ENCODE measurements around the gene PAX8.
A peak's percentile ranks its signal among the peaks of the same experiment; 100 is the strongest.

The PAX8 gene

GRCh38 chr2:113282747-113283533 lies 4.2 kb upstream of the PAX8 start:
- no peak for DNase-seq (ENCODE audit: insufficient read length)
- FAIRE-seq: no peak
- TF ChIP-seq POLR2AphosphoS5 (IDR thresholded peaks at IDR 0.05; ENCODE audit: low read depth, low read length) (no peak), TAF1 (IDR thresholded peaks at IDR 0.05; ENCODE audit: borderline replicate concordance, low read depth, low read length) (no peak), POLR2A (IDR thresholded peaks at IDR 0.05; ENCODE audit: low read depth, low read length) (no peak)

DNA sequence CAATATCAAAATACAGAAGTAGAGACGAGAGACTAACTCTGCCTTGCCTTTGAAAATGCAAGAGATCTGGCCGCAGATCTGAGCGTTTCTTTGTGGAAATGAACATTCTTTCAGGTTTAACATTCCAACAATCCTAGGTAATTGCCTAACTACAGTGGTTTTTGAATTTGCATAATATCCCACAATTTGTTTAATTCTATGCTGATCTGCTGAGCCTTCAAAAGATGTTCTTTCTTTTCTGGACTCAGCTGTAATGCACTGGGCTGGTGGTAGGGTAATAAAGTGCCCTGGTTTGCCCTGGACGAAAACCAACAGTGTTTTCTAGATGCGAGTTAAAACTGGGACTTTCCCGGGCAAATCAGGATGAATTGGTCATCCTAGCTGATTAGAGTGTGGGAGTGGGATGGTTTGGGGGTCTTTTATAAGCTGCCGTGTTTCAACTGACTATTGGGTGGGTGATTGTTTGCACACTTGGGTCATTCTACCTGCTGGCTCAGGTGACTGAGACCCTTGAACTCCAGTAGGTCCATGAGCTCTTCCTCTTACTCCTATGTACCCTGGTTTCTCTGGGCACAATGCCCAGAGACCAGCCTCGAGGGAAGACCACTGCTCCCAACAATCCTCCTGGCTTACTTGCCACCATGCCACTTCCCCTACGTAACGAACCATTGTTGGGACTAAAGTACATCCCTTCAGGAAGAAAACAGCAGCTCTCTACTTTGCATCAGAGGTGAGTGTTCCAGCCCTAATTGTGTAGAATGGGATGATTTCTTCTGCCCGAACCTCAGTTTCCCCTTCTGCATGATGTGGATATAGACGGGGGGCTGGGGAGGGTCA lies 3.4 kb upstream of the PAX8 start:
- FAIRE-seq (no peak), DNase-seq (ENCODE audit: insufficient read length) (no peak)
- no peak for TF ChIP-seq POLR2AphosphoS5 (IDR thresholded peaks at IDR 0.05; ENCODE audit: low read depth, low read length)
- no peak for TF ChIP-seq POLR2A (IDR thresholded peaks at IDR 0.05; ENCODE audit: low read depth, low read length)
- TF ChIP-seq TAF1 (IDR thresholded peaks at IDR 0.05; ENCODE audit: borderline replicate concordance, low read depth, low read length): no peak

- FAIRE-seq (no peak), DNase-seq (ENCODE audit: insufficient read length) (no peak)
- TF ChIP-seq POLR2AphosphoS5 (IDR thresholded peaks at IDR 0.05; ENCODE audit: low read depth, low read length): no peak
- no peak for TF ChIP-seq POLR2A (IDR thresholded peaks at IDR 0.05; ENCODE audit: low read depth, low read length)
- TF ChIP-seq TAF1 (IDR thresholded peaks at IDR 0.05; ENCODE audit: borderline replicate concordance, low read depth, low read length): no peak
Observed at GRCh38 chr2:113278073-113278741, 514 bp downstream of the PAX8 start.

DNA sequence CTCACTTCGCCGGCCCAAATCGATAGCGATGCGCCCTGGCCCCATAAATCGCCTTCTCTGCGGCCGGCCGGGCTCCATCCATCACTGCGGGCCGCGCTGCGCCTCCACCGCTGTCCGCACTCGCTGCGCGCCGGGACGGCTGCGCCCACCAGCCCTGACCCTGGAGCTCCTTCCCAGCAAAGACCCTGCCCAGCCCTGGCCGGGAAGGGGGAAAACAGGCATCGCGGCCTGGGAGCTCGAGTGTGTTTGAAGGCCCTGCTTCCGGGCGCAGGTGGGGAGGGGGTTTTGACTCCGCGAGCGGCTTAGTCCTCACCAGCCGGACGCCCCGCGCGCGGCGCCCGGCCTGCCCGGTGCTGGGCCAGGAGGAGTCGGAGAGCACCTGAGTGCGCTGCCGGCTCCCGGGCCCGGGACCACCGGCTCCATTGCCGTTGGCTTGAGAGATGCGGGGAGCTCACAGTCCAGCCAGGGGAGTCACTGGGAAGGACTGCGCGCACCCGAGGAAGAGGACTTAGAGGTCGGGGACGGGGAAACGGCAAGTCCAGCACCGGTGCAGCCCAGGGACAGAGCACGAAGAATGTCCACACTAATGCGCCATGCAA lies 1.1 kb downstream of the PAX8 start:
- DNase-seq (ENCODE audit: insufficient read length) (no peak), FAIRE-seq (no peak)
- no peak for TF ChIP-seq POLR2A (IDR thresholded peaks at IDR 0.05; ENCODE audit: low read depth, low read length)
- no peak for TF ChIP-seq POLR2AphosphoS5 (IDR thresholded peaks at IDR 0.05; ENCODE audit: low read depth, low read length)
- no peak for TF ChIP-seq TAF1 (IDR thresholded peaks at IDR 0.05; ENCODE audit: borderline replicate concordance, low read depth, low read length)

DNA sequence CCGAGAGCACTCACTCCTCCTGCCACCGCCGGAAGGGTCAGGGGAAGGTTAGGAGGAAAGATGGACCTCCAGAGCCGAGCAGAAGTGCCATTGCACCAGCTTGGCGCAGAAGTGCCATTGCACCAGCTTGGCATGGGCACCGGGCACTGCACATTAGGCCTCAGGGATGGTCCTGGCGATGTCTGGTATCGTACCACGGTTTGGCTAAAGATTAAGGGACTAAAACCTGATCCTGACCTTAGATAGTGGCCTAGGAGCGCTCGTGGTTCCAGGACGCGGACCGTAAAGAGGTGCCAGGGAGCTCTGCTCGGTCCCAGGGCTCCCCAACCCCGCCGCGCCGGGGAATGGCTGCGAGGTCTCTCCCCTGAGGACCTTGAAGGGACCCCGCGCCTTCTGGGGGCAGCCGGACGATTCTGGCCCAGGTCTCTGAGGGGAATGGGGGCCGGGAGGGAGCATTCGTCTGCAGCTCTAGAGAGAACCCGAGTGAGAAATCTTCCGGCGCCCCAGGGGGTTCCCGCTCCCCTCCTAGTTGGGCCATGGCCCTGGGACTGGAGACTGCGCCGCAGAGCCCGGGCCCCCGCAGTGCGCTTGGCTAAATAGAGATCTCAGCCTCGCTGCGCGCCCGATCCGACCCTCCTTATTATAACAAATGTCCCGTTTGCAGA lies 1.8 kb downstream of the PAX8 start:
- no peak for TF ChIP-seq POLR2A (IDR thresholded peaks at IDR 0.05; ENCODE audit: low read depth, low read length)
- TF ChIP-seq TAF1 (IDR thresholded peaks at IDR 0.05; ENCODE audit: borderline replicate concordance, low read depth, low read length): no peak
- TF ChIP-seq POLR2AphosphoS5 (IDR thresholded peaks at IDR 0.05; ENCODE audit: low read depth, low read length): no peak
- no peak for FAIRE-seq
- DNase-seq (ENCODE audit: insufficient read length): no peak

DNA sequence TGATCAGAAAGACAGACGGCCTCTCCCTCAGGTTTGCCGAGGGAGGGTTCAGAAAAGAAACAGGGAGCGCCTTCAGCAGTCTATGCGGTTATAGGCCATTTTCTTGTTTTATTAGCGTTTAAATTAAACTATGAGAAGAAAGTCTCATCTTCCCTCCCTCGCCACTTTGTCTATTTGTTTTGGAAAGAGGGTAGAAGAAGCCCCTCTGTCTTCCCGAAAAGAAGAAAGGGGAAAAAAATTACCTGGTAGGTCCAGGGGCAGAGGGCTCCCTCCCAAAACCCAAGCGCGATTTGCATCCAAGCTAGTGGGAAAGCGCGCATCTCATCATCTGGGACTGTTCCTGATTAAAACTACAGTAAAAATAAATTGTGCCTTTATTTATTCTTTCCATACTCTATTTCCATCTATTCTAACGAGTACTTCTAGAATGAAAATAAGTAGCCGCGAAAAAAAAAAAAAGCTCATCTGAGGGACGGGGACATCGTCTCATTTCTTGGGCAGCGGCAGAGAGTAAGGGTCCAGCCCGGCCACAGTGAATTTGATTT lies 2.4 kb downstream of the PAX8 start:
- TF ChIP-seq TAF1 (IDR thresholded peaks at IDR 0.05; ENCODE audit: borderline replicate concordance, low read depth, low read length): no peak
- TF ChIP-seq POLR2A (IDR thresholded peaks at IDR 0.05; ENCODE audit: low read depth, low read length): no peak
- TF ChIP-seq POLR2AphosphoS5 (IDR thresholded peaks at IDR 0.05; ENCODE audit: low read depth, low read length): no peak
- DNase-seq (ENCODE audit: insufficient read length) (no peak), FAIRE-seq (no peak)

DNA sequence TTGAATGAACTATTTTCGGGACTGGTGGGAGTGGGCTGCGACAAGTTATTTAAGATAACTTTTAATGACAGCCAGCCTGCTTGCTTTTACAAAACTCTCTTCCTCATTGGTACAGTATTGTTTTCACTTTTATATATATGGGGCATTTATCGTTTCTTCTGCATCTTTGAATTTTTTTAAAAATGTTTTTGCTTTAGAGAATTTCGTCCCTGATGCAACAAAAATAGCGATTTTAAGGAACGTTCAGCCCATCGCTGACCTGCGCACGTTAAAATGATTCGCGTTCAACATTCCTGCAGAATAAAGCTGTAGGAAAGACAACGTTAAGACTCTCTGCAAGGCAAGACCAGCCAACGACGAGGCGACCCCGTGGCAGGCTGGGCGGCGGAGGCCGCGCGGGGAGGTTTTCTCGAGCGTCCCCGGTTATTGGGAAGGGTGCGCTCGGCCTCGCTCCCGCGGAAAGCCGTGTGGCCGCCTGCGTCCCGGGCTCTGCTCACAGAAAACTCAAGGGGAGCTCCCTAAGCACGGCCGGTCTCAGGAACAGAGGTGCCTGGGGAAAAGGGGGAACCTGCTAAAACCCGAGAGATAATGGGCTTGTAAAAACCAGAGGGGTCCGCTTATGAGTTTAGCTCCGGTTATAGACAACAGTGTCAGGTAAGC lies 3.0 kb downstream of the PAX8 start:
- TF ChIP-seq POLR2A (IDR thresholded peaks at IDR 0.05; ENCODE audit: low read depth, low read length) (no peak), TAF1 (IDR thresholded peaks at IDR 0.05; ENCODE audit: borderline replicate concordance, low read depth, low read length) (no peak), POLR2AphosphoS5 (IDR thresholded peaks at IDR 0.05; ENCODE audit: low read depth, low read length) (no peak)
- FAIRE-seq (no peak), DNase-seq (ENCODE audit: insufficient read length) (no peak)

DNA sequence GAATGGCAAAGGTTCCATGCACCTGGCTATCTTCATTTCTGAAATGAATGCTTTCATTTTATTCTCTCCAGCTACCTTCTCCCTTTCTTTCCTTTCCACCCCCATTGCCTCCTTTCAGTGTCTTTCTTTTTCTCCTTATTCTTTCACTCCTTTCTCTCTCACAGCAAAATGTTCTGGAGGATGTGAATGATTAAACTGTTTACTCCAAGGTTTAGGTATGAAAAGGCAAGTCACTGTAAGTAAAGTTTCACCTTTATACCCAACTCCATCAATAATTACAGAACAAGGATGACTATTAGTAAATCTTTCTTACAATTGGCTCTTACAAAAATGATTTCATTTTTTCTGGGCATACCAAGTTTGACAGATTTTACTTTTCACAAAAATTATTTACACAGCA lies 4.3 kb downstream of the PAX8 start:
- FAIRE-seq (no peak), DNase-seq (ENCODE audit: insufficient read length) (no peak)
- TF ChIP-seq TAF1 (IDR thresholded peaks at IDR 0.05; ENCODE audit: borderline replicate concordance, low read depth, low read length) (no peak), POLR2AphosphoS5 (IDR thresholded peaks at IDR 0.05; ENCODE audit: low read depth, low read length) (no peak), POLR2A (IDR thresholded peaks at IDR 0.05; ENCODE audit: low read depth, low read length) (no peak)

DNA sequence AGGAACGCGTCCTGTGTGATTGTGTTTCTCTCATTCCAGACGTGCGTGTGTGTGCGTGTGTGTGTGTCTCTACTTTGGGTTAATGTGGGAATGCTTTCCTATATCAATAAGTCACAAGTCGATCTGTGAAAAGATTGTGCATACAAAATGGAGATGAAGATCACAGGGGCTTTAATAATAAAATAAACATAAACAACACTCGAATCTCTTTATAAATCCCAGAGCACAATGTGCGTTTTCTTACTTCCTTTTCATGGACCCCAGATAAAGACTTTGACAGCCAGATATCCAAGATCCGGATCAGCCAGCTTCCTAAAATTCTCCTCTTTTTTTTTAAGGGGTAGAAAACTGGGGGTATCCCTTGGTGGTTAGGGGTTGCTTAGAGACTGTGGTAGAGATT lies 4.7 kb downstream of the PAX8 start:
- FAIRE-seq: no peak
- TF ChIP-seq POLR2AphosphoS5 (IDR thresholded peaks at IDR 0.05; ENCODE audit: low read depth, low read length) (no peak), TAF1 (IDR thresholded peaks at IDR 0.05; ENCODE audit: borderline replicate concordance, low read depth, low read length) (no peak), POLR2A (IDR thresholded peaks at IDR 0.05; ENCODE audit: low read depth, low read length) (no peak)

DNA sequence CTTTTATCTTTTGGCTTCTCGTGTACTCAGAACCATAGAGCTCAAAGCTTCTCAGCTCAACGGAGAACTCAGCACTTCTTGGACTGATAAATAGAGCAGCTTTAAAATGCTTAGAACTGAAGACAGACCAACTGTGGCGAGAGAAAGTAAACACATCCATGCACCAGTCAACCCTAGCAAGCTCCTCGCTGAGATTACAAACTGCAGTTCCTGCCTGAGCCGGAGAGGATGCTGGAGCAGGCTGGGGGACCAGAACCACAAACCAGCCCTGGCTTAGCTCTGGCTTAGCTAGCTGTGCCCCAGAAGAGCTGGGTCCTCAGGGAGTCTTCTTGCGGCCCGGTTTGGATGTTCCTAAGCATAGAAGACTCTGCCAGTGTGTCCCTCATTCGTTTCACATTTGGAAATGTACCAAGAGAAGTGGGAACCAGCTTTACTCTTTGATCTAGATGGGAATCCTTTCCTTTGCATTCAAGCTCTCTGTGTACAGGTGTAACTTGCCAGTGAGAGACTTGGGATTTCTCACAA lies 5.6 kb downstream of the PAX8 start:
- TF ChIP-seq POLR2A (IDR thresholded peaks at IDR 0.05; ENCODE audit: low read depth, low read length) (no peak), POLR2AphosphoS5 (IDR thresholded peaks at IDR 0.05; ENCODE audit: low read depth, low read length) (no peak), TAF1 (IDR thresholded peaks at IDR 0.05; ENCODE audit: borderline replicate concordance, low read depth, low read length) (no peak)
- FAIRE-seq (peak; percentile 36), DNase-seq (ENCODE audit: insufficient read length) (no peak)

More for the DNA sequence above, 4.7 kb downstream of the PAX8 start:
- no peak for DNase-seq (ENCODE audit: insufficient read length)

All from GM12892 (cell line).